COLO668 (cell line): ENCODE data around the gene RBM46.
A peak's percentile ranks its signal among the peaks of the same experiment; 100 is the strongest.

ENCODE experiments used
- DNase-seq: peaks from one replicate; lab custom pipeline; 2025; ENCODE audit not compliant: unreplicated experiment; lab: John Stamatoyannopoulos, UW

RBM46 gene

DNA sequence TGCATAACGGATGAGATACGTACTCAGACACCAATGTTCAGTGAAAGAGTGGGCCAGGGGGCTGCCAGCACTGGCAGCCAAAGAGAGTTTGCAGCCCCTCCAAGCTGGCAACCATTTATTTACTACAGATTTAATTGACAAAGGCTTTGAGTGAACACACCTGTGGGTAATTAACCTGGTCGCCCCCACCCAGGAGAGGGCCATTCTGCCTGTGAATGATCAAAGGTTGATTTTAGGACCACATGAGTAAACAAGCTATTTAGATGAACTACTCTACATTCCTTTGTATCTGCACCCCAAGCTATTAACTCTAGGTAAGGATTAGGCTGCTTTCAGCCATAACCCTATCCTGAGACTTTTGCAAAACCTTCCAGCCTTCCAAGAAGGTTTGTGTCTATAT is 55.0 kb downstream of the RBM46 start:
- no peak for DNase-seq

DNA sequence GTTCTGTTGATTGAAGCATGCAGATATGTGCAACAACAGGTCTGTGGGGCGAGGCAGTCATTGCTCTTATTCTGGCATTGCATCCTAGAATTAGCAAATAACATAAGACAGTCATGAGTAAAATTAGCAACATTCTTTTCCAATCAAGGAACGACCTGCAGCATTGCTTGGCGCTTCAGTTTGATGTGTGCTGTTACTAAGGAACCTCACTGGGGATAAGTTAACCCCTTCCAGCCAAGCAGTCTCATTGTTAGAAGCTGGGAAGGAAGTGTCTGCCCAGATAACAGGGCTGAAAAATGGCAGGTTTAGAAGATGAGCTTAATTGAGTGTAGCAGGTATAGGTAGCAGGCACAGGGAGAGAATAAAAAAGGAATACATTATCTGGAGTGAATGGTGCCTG is 55.4 kb downstream of the RBM46 start:
- no peak for DNase-seq

DNA sequence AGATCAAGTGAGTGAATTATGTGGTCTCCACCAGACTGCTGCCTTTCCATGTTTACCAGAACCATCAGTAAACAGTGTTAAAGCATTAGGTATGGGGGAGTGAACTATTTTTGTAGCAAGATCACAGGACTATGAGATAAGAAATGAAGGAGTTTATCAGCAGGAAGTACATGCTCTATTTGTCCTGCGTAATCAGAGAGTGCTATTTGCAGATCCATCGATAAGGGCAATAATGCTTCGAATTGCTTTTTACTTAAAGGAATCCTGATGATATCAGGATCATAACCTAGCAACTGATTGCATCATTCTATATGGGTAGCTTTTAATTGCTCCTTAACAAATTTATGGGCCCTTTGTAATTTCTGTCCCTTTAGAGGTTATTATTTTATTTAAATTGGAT is 57.1 kb downstream of the RBM46 start:
- DNase-seq: no peak

- no peak for DNase-seq
Measured at GRCh38 chr4:154838694-154839093, 57.6 kb downstream of the RBM46 start.

- no peak for DNase-seq
Measured at GRCh38 chr4:154854362-154854761, 73.3 kb downstream of the RBM46 start.

DNA sequence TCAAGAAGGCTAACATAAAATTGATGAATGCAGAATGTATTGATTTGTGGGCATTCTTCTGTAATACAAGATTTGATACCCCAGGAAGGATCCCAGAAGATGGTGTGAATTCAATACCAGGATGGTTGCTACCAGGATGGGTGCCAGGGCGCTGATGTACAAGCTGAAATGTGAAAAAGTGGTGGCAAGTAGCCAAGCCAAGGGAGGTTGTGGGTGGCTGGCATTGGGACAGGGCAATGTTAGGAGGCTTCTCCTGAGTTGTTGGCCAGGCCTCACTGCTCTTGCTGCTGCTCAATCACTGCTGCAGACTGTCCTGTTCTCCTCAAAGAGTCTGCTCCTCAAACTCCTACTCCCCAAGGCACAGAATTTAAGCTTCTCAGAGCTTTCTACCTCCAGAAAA is 77.1 kb downstream of the RBM46 start:
- no peak for DNase-seq

GRCh38 chr4:154868414-154869194 is 87.5 kb downstream of the RBM46 start:
- no peak for DNase-seq

- DNase-seq: no peak
Measured at GRCh38 chr4:154869301-154869700, 88.2 kb downstream of the RBM46 start.

DNA sequence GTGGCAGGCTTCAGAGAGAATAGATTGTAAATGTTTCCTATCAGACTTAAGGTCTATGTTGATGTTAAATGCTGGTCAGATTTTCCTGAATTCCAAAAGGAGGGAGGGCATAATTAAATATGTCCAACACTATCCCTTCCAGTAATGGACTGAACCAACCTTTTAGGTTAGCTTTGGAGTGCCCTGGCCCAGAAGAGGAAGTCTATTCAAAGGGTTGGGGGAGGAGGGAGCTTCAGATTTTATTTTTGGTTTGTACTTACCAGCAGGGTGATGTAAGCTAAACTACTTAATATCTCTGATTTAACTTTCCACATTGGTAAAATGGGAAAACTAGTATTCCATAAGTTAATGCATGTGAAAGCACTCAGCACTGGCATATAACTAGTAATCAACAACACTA is 91.1 kb downstream of the RBM46 start:
- DNase-seq: no peak

DNA sequence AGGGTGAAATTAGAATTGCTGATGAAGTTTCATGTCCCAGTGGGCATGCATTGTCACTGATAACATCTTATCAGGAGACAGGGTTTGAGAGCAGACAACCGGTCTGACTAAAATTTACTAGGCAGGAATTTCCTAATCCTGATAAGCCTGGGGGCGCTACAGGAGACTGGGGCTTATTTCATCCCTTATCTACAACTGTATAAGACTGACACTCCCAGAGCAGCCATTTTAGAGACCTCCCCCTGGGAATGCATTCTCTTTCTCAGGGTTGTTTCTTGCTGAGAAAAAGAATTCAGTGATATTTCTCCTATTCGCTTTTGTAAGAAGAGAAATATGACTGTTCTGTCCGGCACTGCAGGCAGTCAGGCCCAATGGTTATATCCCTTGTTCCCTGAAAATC is 93.0 kb downstream of the RBM46 start:
- DNase-seq: peak; percentile 2

DNA sequence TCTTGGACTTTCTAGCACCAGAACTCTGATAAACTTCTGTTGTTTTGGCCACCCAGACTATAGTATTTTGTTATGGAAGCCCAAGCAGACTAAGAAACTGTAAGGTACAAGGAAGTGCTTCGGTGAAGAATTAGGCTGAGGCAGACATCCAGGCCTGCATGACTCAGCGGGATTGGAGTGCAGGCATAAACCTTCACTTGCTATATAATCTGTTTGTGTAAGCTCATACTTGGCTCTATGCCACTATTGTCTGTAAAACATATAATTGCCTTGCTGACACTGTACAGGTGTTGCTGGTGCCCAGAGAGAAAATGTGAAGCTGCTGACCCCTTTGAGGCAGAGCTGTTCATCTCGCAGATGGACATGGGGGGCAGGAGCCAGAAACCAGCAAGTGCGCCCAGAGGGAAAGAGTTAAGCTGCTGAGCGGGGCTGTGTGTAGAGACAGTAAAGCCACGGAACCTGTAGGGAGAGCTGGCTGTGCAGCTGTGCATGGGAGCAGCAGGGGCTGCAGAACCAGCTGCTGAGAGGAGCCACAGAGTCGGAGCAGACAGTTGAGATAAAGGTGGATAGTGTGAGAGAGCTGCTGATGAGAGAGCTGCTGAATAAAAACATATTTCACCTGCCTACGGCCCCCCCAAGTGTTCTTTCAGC is 96.2 kb downstream of the RBM46 start:
- peak; percentile 79 for DNase-seq
